Loucy (cell line): Measurements from ENCODE around the gene SLCO2B1.

Experiments used
- H2AFZ ChIP-seq: fragments of 200-600 bp; sonication (generic); 2 replicates; pipeline ENCODE4 v1.6.0; 2016; ENCODE audit warnings: antibody characterized with exemption, mild to moderate bottlenecking, low read length, moderate library complexity
- H3F3A ChIP-seq: fragments of 200-600 bp; 2 replicates; pipeline ENCODE4 v1.6.0; 2016; ENCODE audit warnings: antibody characterized with exemption, low read depth, mild to moderate bottlenecking
- H3K27me3 ChIP-seq: fragments of 200-600 bp; sonication (generic); 2 replicates; pipeline ENCODE4 v1.6.1; 2014; ENCODE audit warnings: low read length, mild to moderate bottlenecking; ENCODE audit not compliant: insufficient read depth, poor library complexity, severe bottlenecking
- H3K36me3 ChIP-seq: fragments of 200-600 bp; sonication (generic); 2 replicates; pipeline ENCODE4 v1.6.1; 2016; ENCODE audit warnings: low read length; ENCODE audit not compliant: insufficient read depth
- H3K4me1 ChIP-seq: fragments of 200-600 bp; sonication (generic); 2 replicates; pipeline ENCODE4 v1.5.1; 2014; ENCODE audit warnings: low read length, mild to moderate bottlenecking; ENCODE audit not compliant: insufficient read depth, poor library complexity, severe bottlenecking
- H3K4me2 ChIP-seq: fragments of 200-600 bp; sonication (generic); 2 replicates; pipeline ENCODE4 v1.6.0; 2014; ENCODE audit warnings: antibody characterized with exemption, low read length, low read depth, mild to moderate bottlenecking; ENCODE audit not compliant: poor library complexity, severe bottlenecking
- H3K4me3 ChIP-seq: fragments of 200-600 bp; sonication (generic); 2 replicates; pipeline ENCODE4 v1.5.1; 2014; ENCODE audit warnings: low read length, mild to moderate bottlenecking, mixed read lengths; ENCODE audit not compliant: poor library complexity, severe bottlenecking
- H3K79me2 ChIP-seq: fragments of 200-600 bp; sonication (generic); 2 replicates; pipeline ENCODE4 v1.6.1; 2014; ENCODE audit warnings: low read length; ENCODE audit not compliant: insufficient read depth
- H3K9ac ChIP-seq: fragments of 200-600 bp; sonication (generic); 2 replicates; pipeline ENCODE4 v1.6.0; 2014; ENCODE audit warnings: mild to moderate bottlenecking, low read depth, low read length, moderate library complexity; ENCODE audit not compliant: poor library complexity, severe bottlenecking
- H3K9me2 ChIP-seq: fragments of 200-600 bp; sonication (generic); replicated peaks from 2 replicates; pipeline ENCODE4 v1.6.1; 2016; ENCODE audit warnings: low read depth, low read length, mixed read lengths
- H3K9me3 ChIP-seq: fragments of 200-600 bp; sonication (generic); 2 replicates; pipeline ENCODE4 v1.6.1; 2014; ENCODE audit warnings: mild to moderate bottlenecking, antibody characterized with exemption, low read length, low read depth; ENCODE audit not compliant: insufficient read depth
- H4K20me1 ChIP-seq: fragments of 200-600 bp; sonication (generic); 2 replicates; pipeline ENCODE4 v1.6.0; 2014; ENCODE audit warnings: antibody characterized with exemption, low read length, mild to moderate bottlenecking; ENCODE audit not compliant: insufficient read depth, poor library complexity, severe bottlenecking
- EZH2phosphoT487 ChIP-seq: fragments of 200-600 bp; IDR thresholded peaks from 2 replicates; pipeline ENCODE4 v1.6.1; 2018; ENCODE audit warnings: antibody characterized with exemption, mild to moderate bottlenecking, moderate library complexity, borderline replicate concordance
- TF ChIP-seq, protein P1 (sequence below): fragments of 200-600 bp; sonication (generic); conservative IDR thresholded peaks from 2 replicates; pipeline ENCODE4 v1.5.1; 2014; ENCODE audit warnings: mild to moderate bottlenecking, antibody characterized with exemption, low read length

SLCO2B1 gene

DNA sequence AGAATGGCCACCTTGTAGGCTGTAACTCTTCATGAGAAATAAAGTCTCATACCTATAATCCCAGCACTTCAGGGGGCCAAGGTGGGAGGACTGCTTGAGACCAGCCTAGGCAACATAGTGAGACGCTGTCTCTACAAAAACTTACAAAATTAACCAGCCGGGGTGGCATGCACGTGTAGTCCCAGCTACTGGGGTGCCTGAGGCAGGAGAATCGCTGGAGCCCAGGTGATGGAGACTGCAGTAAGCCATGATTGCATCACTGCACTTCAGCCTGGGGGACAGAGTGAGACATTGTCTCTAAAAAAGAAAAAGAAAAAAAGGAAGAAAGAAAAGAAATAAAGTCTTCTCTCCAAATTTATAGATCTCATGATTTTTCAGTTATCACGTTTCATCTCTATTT lies 4.2 kb upstream of the SLCO2B1 start:
- Histone ChIP-seq H3K36me3 (no peaks in the 10 kb centered on the region), H3K79me2 (no peaks in the 10 kb centered on the region), H2AFZ (no peak overlapping the region), H3K9me3 (no peaks in the 10 kb centered on the region), H3K9ac (no peak overlapping the region), H3K4me1 (peaks cover 18% of the 10 kb centered on the region), H4K20me1 (no peaks in the 10 kb centered on the region), H3F3A (peaks cover 5% of the 10 kb centered on the region; the same call in 1 of the 2 replicates), H3K4me2 (no peak overlapping the region), H3K27me3 (no peaks in the 10 kb centered on the region), H3K9me2 (no peaks in the 10 kb centered on the region), H3K4me3 (no peak overlapping the region)
- TF ChIP-seq EZH2phosphoT487: no peak

DNA sequence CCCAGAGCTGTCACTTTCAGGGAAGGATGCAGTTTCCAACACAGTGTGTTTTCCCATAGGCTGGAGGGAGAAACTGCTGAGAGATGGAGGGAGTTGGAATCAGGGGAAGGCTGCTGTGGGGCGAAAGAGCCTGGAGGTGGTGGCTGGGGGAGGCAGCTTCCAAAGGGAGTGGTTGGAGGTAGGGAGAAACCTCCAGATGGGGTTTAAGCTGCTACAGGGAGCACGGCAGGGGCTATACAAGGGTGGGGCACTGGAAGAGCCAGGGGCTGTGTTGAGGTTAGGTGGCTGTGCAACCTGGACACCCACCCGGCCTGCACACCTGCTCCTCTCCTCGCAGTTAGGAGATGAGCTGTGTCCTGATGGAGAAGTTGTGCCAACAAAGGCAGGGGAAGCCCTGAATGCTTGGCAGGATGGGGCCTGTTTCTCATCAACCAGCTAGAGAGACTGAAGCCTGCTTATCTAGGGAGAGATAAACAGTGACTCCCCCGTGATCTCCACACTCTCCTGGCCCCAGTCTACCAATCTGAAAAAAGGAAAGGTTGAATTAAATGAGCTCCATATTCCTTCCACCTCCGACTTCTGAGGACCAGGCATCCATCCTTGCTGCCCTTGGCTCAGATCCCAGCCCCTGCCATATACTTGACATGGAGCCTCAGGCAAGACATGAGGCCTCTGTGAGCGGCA lies 3.6 kb upstream of the SLCO2B1 start:
- H2AFZ ChIP-seq: no peak overlapping the region
- peaks cover 15% of the 10 kb centered on the region for H3K4me1 ChIP-seq
- no peaks in the 10 kb centered on the region for H3K36me3 ChIP-seq
- H3K27me3 ChIP-seq: no peaks in the 10 kb centered on the region
- H3K9me3 ChIP-seq: no peaks in the 10 kb centered on the region
- H3K9ac ChIP-seq: no peak overlapping the region
- no peaks in the 10 kb centered on the region for H4K20me1 ChIP-seq
- H3F3A ChIP-seq: peaks cover 5% of the 10 kb centered on the region; the same call in 1 of the 2 replicates
- no peaks in the 10 kb centered on the region for H3K9me2 ChIP-seq
- H3K79me2 ChIP-seq: no peaks in the 10 kb centered on the region
- TF ChIP-seq, protein P1, sequence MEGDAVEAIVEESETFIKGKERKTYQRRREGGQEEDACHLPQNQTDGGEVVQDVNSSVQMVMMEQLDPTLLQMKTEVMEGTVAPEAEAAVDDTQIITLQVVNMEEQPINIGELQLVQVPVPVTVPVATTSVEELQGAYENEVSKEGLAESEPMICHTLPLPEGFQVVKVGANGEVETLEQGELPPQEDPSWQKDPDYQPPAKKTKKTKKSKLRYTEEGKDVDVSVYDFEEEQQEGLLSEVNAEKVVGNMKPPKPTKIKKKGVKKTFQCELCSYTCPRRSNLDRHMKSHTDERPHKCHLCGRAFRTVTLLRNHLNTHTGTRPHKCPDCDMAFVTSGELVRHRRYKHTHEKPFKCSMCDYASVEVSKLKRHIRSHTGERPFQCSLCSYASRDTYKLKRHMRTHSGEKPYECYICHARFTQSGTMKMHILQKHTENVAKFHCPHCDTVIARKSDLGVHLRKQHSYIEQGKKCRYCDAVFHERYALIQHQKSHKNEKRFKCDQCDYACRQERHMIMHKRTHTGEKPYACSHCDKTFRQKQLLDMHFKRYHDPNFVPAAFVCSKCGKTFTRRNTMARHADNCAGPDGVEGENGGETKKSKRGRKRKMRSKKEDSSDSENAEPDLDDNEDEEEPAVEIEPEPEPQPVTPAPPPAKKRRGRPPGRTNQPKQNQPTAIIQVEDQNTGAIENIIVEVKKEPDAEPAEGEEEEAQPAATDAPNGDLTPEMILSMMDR: no peak
- TF ChIP-seq EZH2phosphoT487: no peak
- no peak overlapping the region for H3K4me3 ChIP-seq
- H3K4me2 ChIP-seq: no peak overlapping the region

DNA sequence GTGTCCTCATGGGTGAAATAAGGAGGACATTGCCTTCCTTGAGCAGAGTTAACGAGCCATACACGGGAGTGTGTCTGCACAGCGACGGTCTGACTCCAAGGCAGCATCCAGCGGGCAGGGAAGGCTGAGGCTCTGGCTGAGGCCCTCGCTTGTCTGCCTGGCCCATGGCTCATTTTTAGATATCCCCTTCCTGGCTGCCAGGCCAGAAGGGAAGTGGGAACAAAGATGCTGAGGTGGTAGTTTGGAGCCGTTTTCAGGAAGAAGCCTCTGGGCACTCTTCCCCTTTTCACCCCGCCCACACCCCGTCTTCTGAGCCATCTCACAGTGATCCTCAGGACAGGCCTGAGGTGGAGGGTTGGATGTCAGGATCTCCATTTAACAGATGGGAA lies 3.0 kb upstream of the SLCO2B1 start:
- Histone ChIP-seq H3K4me3 (no peak overlapping the region), H3K4me1 (peaks cover 10% of the 10 kb centered on the region), H3K79me2 (no peaks in the 10 kb centered on the region), H3K9me3 (no peaks in the 10 kb centered on the region), H3F3A (peaks cover 5% of the 10 kb centered on the region; the same call in 1 of the 2 replicates), H3K27me3 (no peaks in the 10 kb centered on the region), H3K9me2 (no peaks in the 10 kb centered on the region), H2AFZ (no peak overlapping the region), H4K20me1 (no peaks in the 10 kb centered on the region), H3K36me3 (no peaks in the 10 kb centered on the region), H3K4me2 (no peak overlapping the region), H3K9ac (no peak overlapping the region)
- TF ChIP-seq, protein P1: no peak
- TF ChIP-seq EZH2phosphoT487: no peak

- H3K9ac ChIP-seq: no peak overlapping the region
- H3K36me3 ChIP-seq: no peaks in the 10 kb centered on the region
- no peaks in the 10 kb centered on the region for H3K9me3 ChIP-seq
- H4K20me1 ChIP-seq: no peaks in the 10 kb centered on the region
- H3K27me3 ChIP-seq: no peaks in the 10 kb centered on the region
- no peaks in the 10 kb centered on the region for H3K9me2 ChIP-seq
- H3K79me2 ChIP-seq: no peaks in the 10 kb centered on the region
- H3K4me1 ChIP-seq: peaks cover 8% of the 10 kb centered on the region
- no peak overlapping the region for H3K4me2 ChIP-seq
- no peak overlapping the region for H2AFZ ChIP-seq
- no peak for TF ChIP-seq EZH2phosphoT487
- TF ChIP-seq, protein P1: no peak
- H3F3A ChIP-seq: peaks cover 5% of the 10 kb centered on the region; the same call in 1 of the 2 replicates
- H3K4me3 ChIP-seq: no peak overlapping the region
Observed at GRCh38 chr11:75148436-75148983, 2.4 kb upstream of the SLCO2B1 start.
